Spleen (tissue), 11 donors: ENCODE measurements around the gene PCSK9. TPM values are rescaled to one million over a fixed set of nuclear protein-coding genes. Genes with fewer than 3 reads are reported as not detected.

ENCODE experiments used
- DNase-seq: peaks from one replicate; pipeline ENCODE4 v3.0.0-alpha.2; 2020
- H3K27ac ChIP-seq, 8 donors: fragments of 200-600 bp; sonication (generic) in 7 of 8; 1 replicate in 4 of 8; 2 replicates in 4 of 8; pipeline versions ENCODE4 v1.5.0 to v1.8.0; 2016 to 2021; ENCODE audit warnings: inconsistent platforms in 4 of 8, mild to moderate bottlenecking in 4 of 8, moderate library complexity in 1 of 8
- H3K27me3 ChIP-seq, 7 donors: fragments of 200-600 bp; sonication (generic) in 6 of 7; replicated peaks in 1 of 7; 1 replicate in 4 of 7; 2 replicates in 3 of 7; pipeline versions ENCODE4 v1.5.0 to v1.8.0; 2016 to 2021; ENCODE audit warnings: inconsistent platforms in 3 of 7, mild to moderate bottlenecking in 1 of 7
- H3K36me3 ChIP-seq, 6 donors: fragments of 200-600 bp; sonication (generic) in 5 of 6; 1 replicate in 4 of 6; 2 replicates in 2 of 6; pipeline versions ENCODE4 v1.5.0 to v1.8.0; 2016 to 2021; ENCODE audit warnings: inconsistent platforms in 2 of 6
- H3K4me1 ChIP-seq, 6 donors: fragments of 200-600 bp; sonication (generic) in 5 of 6; 1 replicate in 3 of 6; 2 replicates in 3 of 6; pipeline versions ENCODE4 v1.5.0 to v1.8.0; 2016 to 2021; ENCODE audit warnings: inconsistent platforms in 3 of 6
- H3K4me3 ChIP-seq, 8 donors: fragments of 200-600 bp; sonication (generic) in 7 of 8; 1 replicate in 4 of 8; 2 replicates in 4 of 8; pipeline versions ENCODE4 v1.5.0 to v1.8.0; 2016 to 2021; ENCODE audit warnings: inconsistent platforms in 4 of 8, mild to moderate bottlenecking in 4 of 8, moderate library complexity in 2 of 8
- H3K9me3 ChIP-seq, 8 donors: fragments of 200-600 bp; sonication (generic) in 7 of 8; 1 replicate in 4 of 8; 2 replicates in 4 of 8; pipeline versions ENCODE4 v1.5.0 to v1.8.0; 2016 to 2021; ENCODE audit warnings: inconsistent platforms in 4 of 8
- POLR2A ChIP-seq, 3 donors: fragments of 450-650 bp; IDR thresholded peaks; one replicate each; pipeline ENCODE4 v1.5.1; 2017; ENCODE audit warnings: antibody characterized with exemption in 3 of 3, mild to moderate bottlenecking in 1 of 3
- POLR2AphosphoS5 ChIP-seq, 3 donors: sonication (generic); formaldehyde crosslinking; IDR thresholded peaks; one replicate each; pipeline ENCODE4 v1.5.1; 2017; ENCODE audit warnings: antibody characterized with exemption in 3 of 3
- WGBS, 5 donors: extraction: QIAGEN DNeasy Blood & Tissue Kit in 3 of 5; methylation state at CpG; one replicate each; pipeline versions ENCODE4 v1.1.5 to v1.1.7; 2013 to 2018; 5-methylcytosine and 5-hydroxymethylcytosine counted together
- intact Hi-C: fragments of 100-400 bp; cut with DNase I; formaldehyde crosslinking; loops from one replicate; pipeline ENCODE4 v1.15.0; 2023; ENCODE audit warnings: low total_unique reads
- polyA plus RNA-seq, 3 donors: library from polyadenylated mRNA; stranded (reverse); fragments of 200-250 nt; gene quantifications; one replicate each; pipeline ENCODE4 v1.2.1, GENCODE V29; 2013
- total RNA-seq, 7 donors: library from RNA; depleted of rRNA in 3 of 7; stranded (reverse); fragments of >200 nt in 3 of 7; fragmentation: NEBNext Ultra II Directional in 4 of 7; extraction: Animal tissue kit (Norgen Biotek cat#: 25700) in 4 of 7; gene quantifications; one replicate each; pipeline versions ENCODE4 v1.1.0 to v1.2.1, GENCODE V29; 2016 to 2021
- TF ChIP-seq, protein P1 (sequence below), 11 experiments: fragments of 200-600 bp in 7 of 11; fragments of 450-650 bp in 4 of 11; sonication (generic) in 4 of 11; IDR thresholded peaks in 8 of 11; conservative IDR thresholded peaks in 3 of 11; 1 replicate in 7 of 11; 2 replicates in 4 of 11; pipeline versions ENCODE4 v1.4.0 to v1.8.0; 2016 to 2021; ENCODE audit warnings: antibody characterized with exemption in 11 of 11, inconsistent platforms in 4 of 11, mild to moderate bottlenecking in 1 of 11
- donor health status: healthy with polysubstance abuse.
- donor health status: DM: no; HTN: no; CAD: no; lungs with moderate emphysema.
- donor health status: DM: no; HTN: no; CAD: no.
- donor health status: Bipolar disorder and iron deficiency.
- donor health status: healthy.
- donor health status: DM: no; HTN: no; CAD: no.
- donor health status: DM: yes; HTN: yes; CAD: no.

The PCSK9 gene
- total and polyA plus RNA-seq, 10 donors, result 0.03 to 0.85 (median 0.18) TPM; not detected in 3

DNA sequence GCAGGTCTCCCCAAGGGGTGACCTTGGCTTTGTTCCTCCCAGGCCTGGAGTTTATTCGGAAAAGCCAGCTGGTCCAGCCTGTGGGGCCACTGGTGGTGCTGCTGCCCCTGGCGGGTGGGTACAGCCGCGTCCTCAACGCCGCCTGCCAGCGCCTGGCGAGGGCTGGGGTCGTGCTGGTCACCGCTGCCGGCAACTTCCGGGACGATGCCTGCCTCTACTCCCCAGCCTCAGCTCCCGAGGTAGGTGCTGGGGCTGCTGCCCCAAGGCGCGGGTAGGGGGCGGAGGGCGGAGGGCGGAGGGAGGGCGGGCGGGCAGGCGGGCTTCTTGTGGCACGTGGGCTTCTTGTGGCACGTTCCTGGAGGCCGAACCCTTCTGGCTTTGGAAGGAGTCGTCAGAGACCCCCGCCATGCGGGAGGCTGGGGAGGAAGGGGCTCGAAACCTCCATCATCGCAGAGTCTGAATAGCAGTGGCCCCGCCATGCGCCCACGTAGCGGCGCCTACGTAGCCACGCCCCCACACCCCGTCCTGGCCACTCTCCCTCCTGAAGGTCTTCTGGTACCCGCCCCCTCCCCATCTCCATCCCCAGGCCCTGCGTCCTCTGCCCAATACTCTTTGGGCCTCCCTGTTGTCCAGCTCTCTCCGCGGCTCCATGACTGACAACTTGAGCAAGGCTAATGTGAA, 16.7 kb downstream of the PCSK9 start:
- Histone ChIP-seq H3K27ac (no peak overlapping the region), H3K36me3 (peaks cover 0 to 49% (median 0%) of the 10 kb centered on the region in 6 donors), H3K9me3 (no peaks in the 10 kb centered on the region), H3K27me3 (no peaks in the 10 kb centered on the region), H3K4me1 (peaks cover 0 to 19% (median 3%) of the 10 kb centered on the region in 6 donors), H3K4me3 (no peak overlapping the region)
- WGBS, 5 donors, result 86 to 95% (median 88%) methylated on average over 27 to 42 of the region's 42 CpGs
- TF ChIP-seq, protein P1, sequence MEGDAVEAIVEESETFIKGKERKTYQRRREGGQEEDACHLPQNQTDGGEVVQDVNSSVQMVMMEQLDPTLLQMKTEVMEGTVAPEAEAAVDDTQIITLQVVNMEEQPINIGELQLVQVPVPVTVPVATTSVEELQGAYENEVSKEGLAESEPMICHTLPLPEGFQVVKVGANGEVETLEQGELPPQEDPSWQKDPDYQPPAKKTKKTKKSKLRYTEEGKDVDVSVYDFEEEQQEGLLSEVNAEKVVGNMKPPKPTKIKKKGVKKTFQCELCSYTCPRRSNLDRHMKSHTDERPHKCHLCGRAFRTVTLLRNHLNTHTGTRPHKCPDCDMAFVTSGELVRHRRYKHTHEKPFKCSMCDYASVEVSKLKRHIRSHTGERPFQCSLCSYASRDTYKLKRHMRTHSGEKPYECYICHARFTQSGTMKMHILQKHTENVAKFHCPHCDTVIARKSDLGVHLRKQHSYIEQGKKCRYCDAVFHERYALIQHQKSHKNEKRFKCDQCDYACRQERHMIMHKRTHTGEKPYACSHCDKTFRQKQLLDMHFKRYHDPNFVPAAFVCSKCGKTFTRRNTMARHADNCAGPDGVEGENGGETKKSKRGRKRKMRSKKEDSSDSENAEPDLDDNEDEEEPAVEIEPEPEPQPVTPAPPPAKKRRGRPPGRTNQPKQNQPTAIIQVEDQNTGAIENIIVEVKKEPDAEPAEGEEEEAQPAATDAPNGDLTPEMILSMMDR (IDR thresholded peaks at IDR 0.05 in 8 of 11, conservative IDR thresholded peaks at IDR 0.05 in 3 of 11), result no peak
- TF ChIP-seq POLR2AphosphoS5 (IDR thresholded peaks at IDR 0.05) (no peak), POLR2A (IDR thresholded peaks at IDR 0.05) (no peak)
- intact Hi-C loops, result no loop called here
- DNase-seq, result peak; percentile 60

GRCh38 chr1:55056632-55056992, 17.3 kb downstream of the PCSK9 start:
- intact Hi-C loops, result no loop called here
- DNase-seq, result peak; percentile 29
- H3K9me3 ChIP-seq, result no peaks in the 10 kb centered on the region
- H3K4me1 ChIP-seq, result peaks cover 0 to 16% (median 3%) of the 10 kb centered on the region in 6 donors
- H3K27ac ChIP-seq, result no peak overlapping the region
- H3K27me3 ChIP-seq, result no peaks in the 10 kb centered on the region
- peaks cover 0 to 54% (median 0%) of the 10 kb centered on the region in 6 donors for H3K36me3 ChIP-seq
- no peak overlapping the region for H3K4me3 ChIP-seq
- 93 to 97% (median 94%) methylated on average over 17 to 20 of the region's 20 CpGs for WGBS, 5 donors
- TF ChIP-seq POLR2AphosphoS5 (IDR thresholded peaks at IDR 0.05) (no peak), POLR2A (IDR thresholded peaks at IDR 0.05) (no peak)
- TF ChIP-seq, protein P1 (IDR thresholded peaks at IDR 0.05 in 8 of 11, conservative IDR thresholded peaks at IDR 0.05 in 3 of 11), result no peak

DNA sequence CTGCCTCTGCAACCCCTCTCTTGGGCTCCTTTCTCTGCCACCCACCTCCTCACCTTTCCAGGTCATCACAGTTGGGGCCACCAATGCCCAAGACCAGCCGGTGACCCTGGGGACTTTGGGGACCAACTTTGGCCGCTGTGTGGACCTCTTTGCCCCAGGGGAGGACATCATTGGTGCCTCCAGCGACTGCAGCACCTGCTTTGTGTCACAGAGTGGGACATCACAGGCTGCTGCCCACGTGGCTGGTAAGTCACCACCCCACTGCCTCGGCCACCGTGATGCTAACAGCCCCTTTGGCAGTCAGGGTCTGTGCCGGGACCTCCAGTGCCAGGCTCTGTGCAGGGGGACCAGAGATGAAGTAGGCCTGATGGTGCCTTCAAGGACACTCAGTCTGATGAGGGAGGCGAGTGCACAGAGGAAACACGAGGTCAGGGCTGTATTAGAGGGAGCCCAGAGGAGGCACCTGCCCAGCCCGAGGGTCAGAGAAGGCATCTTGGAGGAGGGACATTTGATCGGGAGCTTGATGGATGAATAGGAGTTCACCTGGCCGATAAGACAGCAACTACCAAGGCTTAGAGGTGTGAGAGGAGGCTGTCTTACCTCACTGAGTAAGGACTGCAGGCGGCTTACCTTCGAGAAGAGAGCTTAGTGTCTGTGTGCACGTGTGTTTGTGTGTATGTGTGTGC, 18.1 kb downstream of the PCSK9 start:
- no peaks in the 10 kb centered on the region for H3K27me3 ChIP-seq
- 83 to 93% (median 88%) methylated on average over 15 of the region's 15 CpGs for WGBS, 5 donors
- intact Hi-C loops, result no loop called here
- peaks cover 0 to 59% (median 0%) of the 10 kb centered on the region in 6 donors for H3K36me3 ChIP-seq
- H3K27ac ChIP-seq, result no peak overlapping the region
- peak; percentile 69 for DNase-seq
- TF ChIP-seq POLR2AphosphoS5 (IDR thresholded peaks at IDR 0.05) (no peak), POLR2A (IDR thresholded peaks at IDR 0.05) (no peak)
- TF ChIP-seq, protein P1 (IDR thresholded peaks at IDR 0.05 in 8 of 11, conservative IDR thresholded peaks at IDR 0.05 in 3 of 11), result no peak
- peaks cover 0 to 15% (median 3%) of the 10 kb centered on the region in 6 donors for H3K4me1 ChIP-seq
- H3K4me3 ChIP-seq, result no peak overlapping the region
- H3K9me3 ChIP-seq, result no peaks in the 10 kb centered on the region

DNA sequence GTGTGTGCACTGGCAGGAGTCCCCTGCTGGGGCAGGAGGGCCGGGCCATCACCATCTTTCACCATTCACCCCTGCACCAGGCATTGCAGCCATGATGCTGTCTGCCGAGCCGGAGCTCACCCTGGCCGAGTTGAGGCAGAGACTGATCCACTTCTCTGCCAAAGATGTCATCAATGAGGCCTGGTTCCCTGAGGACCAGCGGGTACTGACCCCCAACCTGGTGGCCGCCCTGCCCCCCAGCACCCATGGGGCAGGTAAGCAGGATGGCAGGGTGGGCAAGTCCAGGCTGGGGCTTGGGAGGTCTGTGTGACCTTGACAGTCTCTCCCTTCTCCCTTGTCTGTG, 18.6 kb downstream of the PCSK9 start:
- Histone ChIP-seq H3K4me3 (no peak overlapping the region), H3K9me3 (no peaks in the 10 kb centered on the region), H3K27ac (no peak overlapping the region), H3K27me3 (no peaks in the 10 kb centered on the region), H3K4me1 (peaks cover 0 to 10% (median under 1%) of the 10 kb centered on the region in 6 donors), H3K36me3 (peaks cover 0 to 61% (median 0%) of the 10 kb centered on the region in 6 donors)
- peak; percentile 62 for DNase-seq
- WGBS, 5 donors, result 85 to 96% (median 90%) methylated on average over 6 of the region's 6 CpGs
- intact Hi-C loops, result no loop called here
- TF ChIP-seq POLR2A (IDR thresholded peaks at IDR 0.05) (no peak), POLR2AphosphoS5 (IDR thresholded peaks at IDR 0.05) (no peak)
- TF ChIP-seq, protein P1 (IDR thresholded peaks at IDR 0.05 in 8 of 11, conservative IDR thresholded peaks at IDR 0.05 in 3 of 11), result no peak
